Thyroid gland (tissue), 4 donors: Measurements from ENCODE around the gene PET117. TPM values are rescaled to one million over a fixed set of nuclear protein-coding genes. Genes with fewer than 3 reads are reported as not detected.
A peak's percentile ranks its signal among the peaks of the same experiment; 100 is the strongest.
"Not testable (repeated sequence)": the region's sequence is repeated elsewhere in the genome, so short reads cannot be mapped to it uniquely, and the experiment has no call there.

Experiments used
- DNase-seq, 2 donors: peaks; one replicate each; pipeline ENCODE4 v3.0.0-alpha.2; 2019
- H3K27ac ChIP-seq, 3 donors: fragments of 200-600 bp; sonication (generic); 1 replicate in 2 of 3; 2 replicates in 1 of 3; pipeline ENCODE4 v1.5.1; 2016 to 2019; ENCODE audit warnings: mild to moderate bottlenecking in 1 of 3, moderate library complexity in 1 of 3
- H3K27me3 ChIP-seq: fragments of 200-600 bp; sonication (generic); one replicate; pipeline ENCODE4 v1.5.1; 2019
- H3K36me3 ChIP-seq, 2 donors: fragments of 200-600 bp; sonication (generic); one replicate each; pipeline ENCODE4 v1.5.1; 2016 to 2019
- H3K4me1 ChIP-seq, 2 donors: fragments of 200-600 bp; sonication (generic); one replicate each; pipeline ENCODE4 v1.5.1; 2017 to 2019
- H3K4me3 ChIP-seq, 3 donors: fragments of 200-600 bp; sonication (generic); replicated peaks in 1 of 3; 1 replicate in 2 of 3; 2 replicates in 1 of 3; pipeline ENCODE4 v1.5.1; 2016; ENCODE audit warnings: mild to moderate bottlenecking in 1 of 3
- H3K9me3 ChIP-seq: fragments of 200-600 bp; sonication (generic); one replicate; pipeline ENCODE4 v1.5.1; 2017
- POLR2A ChIP-seq, 2 donors: fragments of 450-650 bp; IDR thresholded peaks; one replicate each; pipeline ENCODE4 v1.6.1; 2017; ENCODE audit warnings: antibody characterized with exemption in 2 of 2, mild to moderate bottlenecking in 2 of 2, moderate library complexity in 1 of 2
- WGBS, 2 donors: methylation state at CpG; one replicate each; pipeline ENCODE4 v1.1.5; 2017; 5-methylcytosine and 5-hydroxymethylcytosine counted together
- intact Hi-C: fragments of 100-400 bp; cut with DNase I; formaldehyde crosslinking; loops from one replicate; pipeline ENCODE4 v1.15.1; 2023
- total RNA-seq, 4 donors: library from RNA; depleted of rRNA; stranded (reverse); fragments of >200 nt; gene quantifications; one replicate each; pipeline ENCODE4 v1.2.3, GENCODE V29; 2016
- TF ChIP-seq, protein P1 (sequence below), 6 experiments: fragments of 200-600 bp in 3 of 6; fragments of 450-650 bp in 3 of 6; sonication (generic) in 3 of 6; IDR thresholded peaks; one replicate each; pipeline ENCODE4 v1.5.1; 2016 to 2019; ENCODE audit warnings: antibody characterized with exemption in 6 of 6, mild to moderate bottlenecking in 2 of 6, inconsistent platforms in 1 of 6, moderate library complexity in 1 of 6

Gene PET117
- total RNA-seq, 4 donors from 2014 or later, result 9.8 to 21.1 (median 19.7) TPM

DNA sequence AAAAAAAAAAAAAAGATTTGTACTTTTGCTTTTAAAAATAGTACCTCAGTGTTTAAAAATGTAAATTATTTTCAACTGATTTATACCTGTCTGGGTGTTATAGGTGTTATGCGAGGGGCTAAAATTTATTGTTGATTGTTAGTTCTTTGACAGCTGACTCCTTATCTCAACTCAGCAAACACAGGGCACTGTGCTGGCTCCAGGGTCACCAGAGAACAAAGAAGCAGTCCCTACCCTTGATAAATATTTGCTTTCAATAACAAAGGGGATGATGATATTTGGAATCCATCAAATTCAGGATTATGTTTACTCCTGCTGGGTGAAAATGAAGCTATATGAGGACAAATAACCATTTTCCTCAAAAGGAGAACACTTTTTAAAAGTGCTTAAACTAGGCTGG lies 34.2 kb upstream of the PET117 start:
- H3K36me3 ChIP-seq, result no peaks in the 10 kb centered on the region
- no peaks in the 10 kb centered on the region for H3K9me3 ChIP-seq
- no peak overlapping the region for H3K4me3 ChIP-seq
- H3K27ac ChIP-seq, result no peak overlapping the region
- intact Hi-C loops, result no loop called here
- H3K4me1 ChIP-seq, result no peaks in the 10 kb centered on the region
- no peak for DNase-seq
- WGBS, 2 donors, result 90 to 96% methylated on average over 1 of the region's 1 CpG
- H3K27me3 ChIP-seq, result no peaks in the 10 kb centered on the region
- TF ChIP-seq POLR2A (IDR thresholded peaks at IDR 0.05), result no peak
- TF ChIP-seq, protein P1, sequence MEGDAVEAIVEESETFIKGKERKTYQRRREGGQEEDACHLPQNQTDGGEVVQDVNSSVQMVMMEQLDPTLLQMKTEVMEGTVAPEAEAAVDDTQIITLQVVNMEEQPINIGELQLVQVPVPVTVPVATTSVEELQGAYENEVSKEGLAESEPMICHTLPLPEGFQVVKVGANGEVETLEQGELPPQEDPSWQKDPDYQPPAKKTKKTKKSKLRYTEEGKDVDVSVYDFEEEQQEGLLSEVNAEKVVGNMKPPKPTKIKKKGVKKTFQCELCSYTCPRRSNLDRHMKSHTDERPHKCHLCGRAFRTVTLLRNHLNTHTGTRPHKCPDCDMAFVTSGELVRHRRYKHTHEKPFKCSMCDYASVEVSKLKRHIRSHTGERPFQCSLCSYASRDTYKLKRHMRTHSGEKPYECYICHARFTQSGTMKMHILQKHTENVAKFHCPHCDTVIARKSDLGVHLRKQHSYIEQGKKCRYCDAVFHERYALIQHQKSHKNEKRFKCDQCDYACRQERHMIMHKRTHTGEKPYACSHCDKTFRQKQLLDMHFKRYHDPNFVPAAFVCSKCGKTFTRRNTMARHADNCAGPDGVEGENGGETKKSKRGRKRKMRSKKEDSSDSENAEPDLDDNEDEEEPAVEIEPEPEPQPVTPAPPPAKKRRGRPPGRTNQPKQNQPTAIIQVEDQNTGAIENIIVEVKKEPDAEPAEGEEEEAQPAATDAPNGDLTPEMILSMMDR (IDR thresholded peaks at IDR 0.05), result no peak

DNA sequence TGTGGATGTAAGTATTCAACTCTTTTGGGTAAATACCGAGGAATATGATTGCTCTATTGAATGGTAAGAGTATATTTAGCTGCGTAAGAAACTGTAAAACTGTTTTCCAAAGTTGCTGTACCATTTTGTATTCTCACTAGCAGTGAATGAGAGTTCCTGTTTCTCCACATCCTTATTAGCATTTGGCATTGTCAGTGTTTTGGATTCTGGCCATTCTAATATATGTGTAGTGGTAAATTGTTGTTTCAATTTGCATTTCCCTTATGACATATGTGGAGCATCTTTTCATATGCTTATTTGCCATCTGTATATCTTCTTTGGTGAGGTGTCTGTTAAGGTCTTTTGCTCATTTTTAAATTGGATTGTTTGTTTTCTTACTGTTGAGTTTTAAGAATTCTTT lies 29.3 kb upstream of the PET117 start:
- DNase-seq, result no peak
- H3K36me3 ChIP-seq, result no peaks in the 10 kb centered on the region
- H3K4me1 ChIP-seq, result no peaks in the 10 kb centered on the region
- TF ChIP-seq, protein P1 (IDR thresholded peaks at IDR 0.05), result no peak
- no peak for TF ChIP-seq POLR2A (IDR thresholded peaks at IDR 0.05)
- H3K27me3 ChIP-seq, result no peaks in the 10 kb centered on the region
- no peak overlapping the region for H3K27ac ChIP-seq
- no peak overlapping the region for H3K4me3 ChIP-seq
- intact Hi-C loops, result no loop called here
- H3K9me3 ChIP-seq, result no peaks in the 10 kb centered on the region
- 91 to 92% methylated on average over 2 of the region's 2 CpGs for WGBS, 2 donors

DNA sequence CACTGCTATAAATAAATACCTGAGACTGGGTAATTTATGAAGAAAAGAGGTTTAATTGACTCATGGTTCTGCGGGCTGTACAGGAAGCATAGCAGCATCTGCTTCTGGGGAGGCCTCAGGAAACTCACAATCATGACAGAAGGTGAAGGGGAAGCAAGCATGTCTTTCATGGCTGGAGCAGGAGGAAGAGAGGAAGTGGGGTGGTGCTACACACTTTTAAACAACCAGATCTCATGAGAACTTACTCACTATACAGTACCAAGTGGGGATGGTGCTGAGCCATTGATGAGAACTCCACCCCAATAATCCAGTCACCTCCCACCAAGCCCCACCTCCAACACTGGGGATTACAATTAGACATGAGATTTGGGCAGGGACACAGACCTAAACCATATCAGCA lies 9.1 kb upstream of the PET117 start:
- 69 to 75% methylated on average over 1 of the region's 1 CpG for WGBS, 2 donors
- intact Hi-C loops, H3K4me3 ChIP-seq, H3K36me3 ChIP-seq, H3K27ac ChIP-seq, H3K9me3 ChIP-seq, H3K4me1 ChIP-seq, DNase-seq, H3K27me3 ChIP-seq: not testable (repeated sequence)

DNA sequence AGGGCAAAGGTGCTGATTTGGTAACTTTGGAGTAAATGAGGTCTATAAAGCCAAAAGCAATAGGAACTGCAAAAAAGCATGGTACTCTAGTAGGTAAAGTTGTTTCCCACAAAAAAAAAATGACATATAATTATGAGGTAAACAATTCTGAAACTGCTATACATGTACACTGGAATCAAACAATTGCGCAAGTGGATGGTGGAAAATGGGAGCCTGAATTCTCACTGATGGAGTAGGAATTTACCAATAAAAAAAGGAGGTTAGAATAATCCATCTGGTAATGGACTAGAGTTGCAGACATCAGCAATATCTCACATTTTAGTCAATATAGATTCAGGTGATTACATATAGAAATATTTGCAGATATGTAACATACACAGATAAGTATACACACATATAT lies 5.0 kb upstream of the PET117 start:
- no peak for DNase-seq
- Histone ChIP-seq H3K4me1 (peaks cover 7 to 12% of the 10 kb centered on the region in 2 donors), H3K4me3 (no peak overlapping the region), H3K36me3 (no peaks in the 10 kb centered on the region), H3K27me3 (no peaks in the 10 kb centered on the region), H3K27ac (no peak overlapping the region), H3K9me3 (no peaks in the 10 kb centered on the region)
- intact Hi-C loops, result no loop called here
- TF ChIP-seq POLR2A (IDR thresholded peaks at IDR 0.05), result no peak
- TF ChIP-seq, protein P1 (IDR thresholded peaks at IDR 0.05), result no peak
- WGBS, 2 donors, result 93 to 98% methylated on average over 1 of the region's 1 CpG

DNA sequence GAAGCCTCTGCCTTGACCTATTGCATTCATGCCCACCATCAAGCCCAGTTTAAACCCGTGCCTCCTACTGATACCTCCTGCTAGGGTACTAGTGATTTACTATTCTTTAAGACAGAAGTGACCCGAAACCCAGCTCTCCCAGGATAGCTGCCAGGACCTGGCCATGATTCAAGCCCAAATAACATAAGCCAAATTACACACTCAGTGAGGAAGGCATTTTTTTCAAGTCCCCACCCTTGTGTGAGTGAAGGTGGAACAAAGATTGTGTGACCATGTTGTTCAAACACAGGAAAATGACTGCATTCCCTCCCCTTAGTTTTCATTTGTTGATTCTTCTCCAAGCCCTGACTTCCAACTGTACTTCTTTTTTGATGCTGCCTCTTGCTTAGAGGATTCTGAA lies 3.7 kb upstream of the PET117 start:
- 30 to 37% methylated on average over 2 of the region's 2 CpGs for WGBS, 2 donors
- no peak overlapping the region for H3K4me3 ChIP-seq
- H3K4me1 ChIP-seq, result peaks cover 14 to 16% of the 10 kb centered on the region in 2 donors
- H3K27me3 ChIP-seq, result no peaks in the 10 kb centered on the region
- no peaks in the 10 kb centered on the region for H3K36me3 ChIP-seq
- no peaks in the 10 kb centered on the region for H3K9me3 ChIP-seq
- peak; percentile 56 to 62 for DNase-seq
- intact Hi-C loops, result no loop called here
- peak overlapping the region in 1 of 3 donors; percentile 50 for H3K27ac ChIP-seq
- no peak for TF ChIP-seq POLR2A (IDR thresholded peaks at IDR 0.05)
- TF ChIP-seq, protein P1 (IDR thresholded peaks at IDR 0.05), result no peak

DNA sequence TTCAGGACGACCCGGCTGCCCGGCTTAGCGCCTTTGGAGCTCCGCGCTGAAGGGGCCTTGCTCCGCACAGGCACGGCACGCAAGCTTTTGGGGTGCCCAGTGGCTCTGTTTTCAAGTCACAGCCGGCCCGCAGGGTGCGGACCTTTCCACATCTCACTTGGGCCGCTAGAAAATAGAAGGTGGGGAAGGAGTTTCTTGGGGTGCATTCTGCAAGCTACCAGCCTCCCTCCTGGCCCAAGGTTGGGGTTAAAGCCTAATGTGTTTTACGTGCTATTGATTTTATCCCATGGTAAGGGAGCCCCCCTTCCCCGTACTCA lies 561 bp downstream of the PET117 start:
- Histone ChIP-seq H3K27me3 (no peaks in the 10 kb centered on the region), H3K9me3 (no peaks in the 10 kb centered on the region), H3K4me3 (peak overlapping the region; percentile 91 to 98 (median 92)), H3K36me3 (peaks cover 0 to 9% of the 10 kb centered on the region in 2 donors), H3K27ac (peak overlapping the region; percentile 90 to 94 (median 92)), H3K4me1 (peaks cover 18 to 26% of the 10 kb centered on the region in 2 donors)
- DNase-seq, result no peak
- TF ChIP-seq POLR2A (IDR thresholded peaks at IDR 0.05), result no peak
- TF ChIP-seq, protein P1 (IDR thresholded peaks at IDR 0.05), result no peak
- intact Hi-C loops, result no loop called here
- 1% methylated on average over 9 to 15 of the region's 15 CpGs for WGBS, 2 donors
